Spleen (tissue), 13 donors: ENCODE measurements around the gene HFE. TPM values are rescaled to one million over a fixed set of nuclear protein-coding genes. Genes with fewer than 3 reads are reported as not detected.
A peak's percentile ranks its signal among the peaks of the same experiment; 100 is the strongest.

Experiments
- DNase-seq: peaks from one replicate; pipeline ENCODE4 v3.0.0-alpha.2; 2020
- H3K27ac ChIP-seq, 8 donors: fragments of 200-600 bp; sonication (generic) in 7 of 8; 1 replicate in 4 of 8; 2 replicates in 4 of 8; pipeline versions ENCODE4 v1.5.0 to v1.8.0; 2016 to 2021; ENCODE audit warnings: inconsistent platforms in 4 of 8, mild to moderate bottlenecking in 4 of 8, moderate library complexity in 1 of 8
- H3K27me3 ChIP-seq, 7 donors: fragments of 200-600 bp; sonication (generic) in 6 of 7; replicated peaks in 1 of 7; 1 replicate in 4 of 7; 2 replicates in 3 of 7; pipeline versions ENCODE4 v1.5.0 to v1.8.0; 2016 to 2021; ENCODE audit warnings: inconsistent platforms in 3 of 7, mild to moderate bottlenecking in 1 of 7
- H3K36me3 ChIP-seq, 6 donors: fragments of 200-600 bp; sonication (generic) in 5 of 6; 1 replicate in 4 of 6; 2 replicates in 2 of 6; pipeline versions ENCODE4 v1.5.0 to v1.8.0; 2016 to 2021; ENCODE audit warnings: inconsistent platforms in 2 of 6
- H3K4me1 ChIP-seq, 6 donors: fragments of 200-600 bp; sonication (generic) in 5 of 6; 1 replicate in 3 of 6; 2 replicates in 3 of 6; pipeline versions ENCODE4 v1.5.0 to v1.8.0; 2016 to 2021; ENCODE audit warnings: inconsistent platforms in 3 of 6
- H3K4me3 ChIP-seq, 8 donors: fragments of 200-600 bp; sonication (generic) in 7 of 8; 1 replicate in 4 of 8; 2 replicates in 4 of 8; pipeline versions ENCODE4 v1.5.0 to v1.8.0; 2016 to 2021; ENCODE audit warnings: inconsistent platforms in 4 of 8, mild to moderate bottlenecking in 4 of 8, moderate library complexity in 2 of 8
- H3K9me3 ChIP-seq, 8 donors: fragments of 200-600 bp; sonication (generic) in 7 of 8; 1 replicate in 4 of 8; 2 replicates in 4 of 8; pipeline versions ENCODE4 v1.5.0 to v1.8.0; 2016 to 2021; ENCODE audit warnings: inconsistent platforms in 4 of 8
- CTCF ChIP-seq, 11 experiments: fragments of 200-600 bp in 7 of 11; fragments of 450-650 bp in 4 of 11; sonication (generic) in 4 of 11; IDR thresholded peaks in 8 of 11; conservative IDR thresholded peaks in 3 of 11; 1 replicate in 7 of 11; 2 replicates in 4 of 11; pipeline versions ENCODE4 v1.4.0 to v1.8.0; 2016 to 2021; ENCODE audit warnings: antibody characterized with exemption in 11 of 11, inconsistent platforms in 4 of 11, mild to moderate bottlenecking in 1 of 11
- POLR2A ChIP-seq, 3 donors: fragments of 450-650 bp; IDR thresholded peaks; one replicate each; pipeline ENCODE4 v1.5.1; 2017; ENCODE audit warnings: antibody characterized with exemption in 3 of 3, mild to moderate bottlenecking in 1 of 3
- POLR2AphosphoS5 ChIP-seq, 3 donors: sonication (generic); formaldehyde crosslinking; IDR thresholded peaks; one replicate each; pipeline ENCODE4 v1.5.1; 2017; ENCODE audit warnings: antibody characterized with exemption in 3 of 3
- WGBS, 5 donors: extraction: QIAGEN DNeasy Blood & Tissue Kit in 3 of 5; methylation state at CpG; one replicate each; pipeline versions ENCODE4 v1.1.5 to v1.1.7; 2013 to 2018; 5-methylcytosine and 5-hydroxymethylcytosine counted together
- intact Hi-C: fragments of 100-400 bp; cut with DNase I; formaldehyde crosslinking; loops from one replicate; pipeline ENCODE4 v1.15.0; 2023; ENCODE audit warnings: low total_unique reads
- long read RNA-seq, 2 donors: transcript quantifications; one replicate each; lab custom pipeline, GENCODE V29; 2026
- polyA plus RNA-seq, 3 donors: library from polyadenylated mRNA; stranded (reverse); fragments of 200-250 nt; gene quantifications; one replicate each; pipeline ENCODE4 v1.2.1, GENCODE V29; 2013
- total RNA-seq, 7 donors: library from RNA; depleted of rRNA in 3 of 7; stranded (reverse); fragments of >200 nt in 3 of 7; fragmentation: NEBNext Ultra II Directional in 4 of 7; extraction: Animal tissue kit (Norgen Biotek cat#: 25700) in 4 of 7; gene quantifications; one replicate each; pipeline versions ENCODE4 v1.1.0 to v1.2.1, GENCODE V29; 2016 to 2021
- donor health status: healthy with polysubstance abuse.
- donor health status: DM: no; HTN: no; CAD: no; lungs with moderate emphysema.
- donor health status: DM: no; HTN: no; CAD: no.
- donor health status: Bipolar disorder and iron deficiency.
- donor health status: healthy.
- donor health status: DM: no; HTN: no; CAD: no.
- donor health status: DM: yes; HTN: yes; CAD: no.

Gene HFE
- total RNA-seq (10 to 100 TPM; 12.4 to 30.3 (median 19.0) TPM), polyA plus RNA-seq (1 to 10 TPM; 2.4 to 3.5 (median 2.8) TPM)
- long read RNA-seq, donor 1: 0 reads
- long read RNA-seq, donor 2: 0 reads

- Histone ChIP-seq H3K4me1 (peaks cover 16 to 47% (median 31%) of the 10 kb centered on the region in 6 donors), H3K4me3 (peak within 1 kb of the TSS; percentile 37 to 73 (median 54)), H3K9me3 (peaks cover 0 to under 1% (median 0%) of the 10 kb centered on the region in 8 donors), H3K36me3 (peaks cover 0 to 3% (median 0%) of the 10 kb centered on the region in 6 donors), H3K27ac (peak within 1 kb of the TSS; percentile 84 to 96 (median 92)), H3K27me3 (no peaks in the 10 kb centered on the region)
- peak; percentile 61 to 82 (median 80) for TF ChIP-seq POLR2AphosphoS5 (IDR thresholded peaks at IDR 0.05)
- peak in 1 of 3 donors; percentile 56 for TF ChIP-seq POLR2A (IDR thresholded peaks at IDR 0.05)
- peak in 2 of 11 experiments; percentile 23 to 28 for TF ChIP-seq CTCF (IDR thresholded peaks at IDR 0.05 in 8 of 11, conservative IDR thresholded peaks at IDR 0.05 in 3 of 11)
- 1 to 3% (median 2%) methylated on average over 31 to 41 of the region's 41 CpGs for WGBS, 5 donors
- intact Hi-C loops: no loop called here
- DNase-seq: peak; percentile 87
These were observed at the start of gene HFE for GRCh38 chr6:26087284-26088115. Gene HFE (plus strand): TSS chr6:26087429. CDS start chr6:26087441, 12 bp downstream.

- H3K9me3 ChIP-seq: no peaks in the 10 kb centered on the region
- H3K27me3 ChIP-seq: no peaks in the 10 kb centered on the region
- H3K36me3 ChIP-seq: no peaks in the 10 kb centered on the region
- no peak overlapping the region for H3K27ac ChIP-seq
- no peak for DNase-seq
- intact Hi-C loops: no loop called here
- H3K4me3 ChIP-seq: no peak overlapping the region
- H3K4me1 ChIP-seq: peaks cover 6 to 22% (median 17%) of the 10 kb centered on the region in 6 donors
- 86 to 100% (median 91%) methylated on average over 1 of the region's 1 CpG for WGBS, 5 donors
- TF ChIP-seq POLR2A (IDR thresholded peaks at IDR 0.05): no peak
- TF ChIP-seq CTCF (IDR thresholded peaks at IDR 0.05 in 8 of 11, conservative IDR thresholded peaks at IDR 0.05 in 3 of 11): no peak
- TF ChIP-seq POLR2AphosphoS5 (IDR thresholded peaks at IDR 0.05): no peak
These were observed 45.3 kb upstream of the HFE start for GRCh38 chr6:26041946-26042345.

- Histone ChIP-seq H3K27me3 (no peaks in the 10 kb centered on the region), H3K4me1 (peaks cover 6 to 22% (median 17%) of the 10 kb centered on the region in 6 donors), H3K27ac (peak overlapping the region; percentile 93 to 98 (median 96)), H3K36me3 (no peaks in the 10 kb centered on the region), H3K9me3 (no peaks in the 10 kb centered on the region), H3K4me3 (peak overlapping the region; percentile 35 to 69 (median 46))
- peak in 3 of 11 experiments; percentile 3 to 11 (median 9) for TF ChIP-seq CTCF (IDR thresholded peaks at IDR 0.05 in 8 of 11, conservative IDR thresholded peaks at IDR 0.05 in 3 of 11)
- TF ChIP-seq POLR2A (IDR thresholded peaks at IDR 0.05): peak; percentile 96 to 99 (median 97)
- peak in 2 of 3 donors; percentile 92 to 99 for TF ChIP-seq POLR2AphosphoS5 (IDR thresholded peaks at IDR 0.05)
- WGBS, 5 donors: 1 to 7% (median 5%) methylated on average over 20 to 32 of the region's 32 CpGs
- intact Hi-C loops: no loop called here
- DNase-seq: peak; percentile 89
These were observed 43.7 kb upstream of the HFE start for GRCh38 chr6:26043384-26044139.
